Adipocyte (in vitro differentiated cells): ENCODE data around the gene CTXN1.

ENCODE experiments used
- DNase-seq: peaks from one replicate; pipeline ENCODE4 v3.0.0-alpha.2; 2015; ENCODE audit warnings: low read depth
- H3K27me3 ChIP-seq: replicated peaks from 2 replicates; pipeline ENCODE4 v1.7.0; 2013; ENCODE audit warnings: mild to moderate bottlenecking, low read length, moderate library complexity; ENCODE audit not compliant: control insufficient read depth, insufficient read depth
- H3K36me3 ChIP-seq: 2 replicates; pipeline ENCODE4 v1.7.0; 2013; ENCODE audit warnings: low read length, mild to moderate bottlenecking, moderate library complexity; ENCODE audit not compliant: control insufficient read depth, insufficient read depth, severe bottlenecking
- H3K4me1 ChIP-seq: 2 replicates; pipeline ENCODE4 v1.7.0; 2013; ENCODE audit warnings: mild to moderate bottlenecking, low read length, moderate library complexity; ENCODE audit not compliant: control insufficient read depth, insufficient read depth
- H3K4me3 ChIP-seq: 2 replicates; pipeline ENCODE4 v1.7.0; 2013; ENCODE audit warnings: mild to moderate bottlenecking, low read length, moderate library complexity
- H3K9ac ChIP-seq: 2 replicates; pipeline ENCODE4 v1.7.0; 2013; ENCODE audit warnings: mild to moderate bottlenecking, low read length, moderate library complexity
- H3K9me3 ChIP-seq: 2 replicates; pipeline ENCODE4 v1.7.0; 2013; ENCODE audit warnings: mild to moderate bottlenecking, low read length, moderate library complexity; ENCODE audit not compliant: control insufficient read depth

Gene CTXN1

DNA sequence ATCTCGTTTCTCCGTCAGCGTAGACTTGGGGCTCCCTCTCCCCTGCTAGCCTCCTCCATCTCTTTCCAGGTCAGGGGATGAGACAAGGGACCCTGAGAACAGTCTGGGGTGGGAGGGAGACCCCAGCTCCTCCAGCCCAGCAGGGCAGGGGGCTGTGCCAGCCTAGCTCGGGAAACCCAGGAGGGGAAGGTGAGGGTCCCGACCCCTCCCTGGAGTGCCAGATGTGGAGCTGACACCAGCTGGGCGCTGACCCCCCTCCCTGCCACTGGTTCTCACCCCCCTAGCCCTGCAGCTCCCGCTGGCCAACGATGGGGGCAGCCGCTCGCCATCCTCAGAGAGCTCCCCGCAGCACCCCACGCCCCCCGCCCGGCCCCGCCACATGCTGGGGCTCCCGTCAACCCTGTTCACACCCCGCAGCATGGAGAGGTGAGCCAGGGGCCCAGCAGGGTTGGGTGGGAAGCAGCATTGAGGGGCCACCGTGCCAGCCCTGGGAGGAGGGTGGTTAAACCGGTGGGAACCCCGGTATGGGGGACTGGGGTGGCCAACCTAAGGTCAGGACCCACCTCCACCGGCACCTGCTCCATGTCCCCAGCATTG is 16.4 kb downstream of the CTXN1 start:
- peaks cover 35% of the 10 kb centered on the region for H3K36me3 ChIP-seq
- H3K9ac ChIP-seq: no peak overlapping the region
- peaks cover 10% of the 10 kb centered on the region for H3K4me1 ChIP-seq
- no peak for DNase-seq
- no peak overlapping the region for H3K4me3 ChIP-seq
- H3K9me3 ChIP-seq: no peaks in the 10 kb centered on the region
- H3K27me3 ChIP-seq: no peaks in the 10 kb centered on the region

DNA sequence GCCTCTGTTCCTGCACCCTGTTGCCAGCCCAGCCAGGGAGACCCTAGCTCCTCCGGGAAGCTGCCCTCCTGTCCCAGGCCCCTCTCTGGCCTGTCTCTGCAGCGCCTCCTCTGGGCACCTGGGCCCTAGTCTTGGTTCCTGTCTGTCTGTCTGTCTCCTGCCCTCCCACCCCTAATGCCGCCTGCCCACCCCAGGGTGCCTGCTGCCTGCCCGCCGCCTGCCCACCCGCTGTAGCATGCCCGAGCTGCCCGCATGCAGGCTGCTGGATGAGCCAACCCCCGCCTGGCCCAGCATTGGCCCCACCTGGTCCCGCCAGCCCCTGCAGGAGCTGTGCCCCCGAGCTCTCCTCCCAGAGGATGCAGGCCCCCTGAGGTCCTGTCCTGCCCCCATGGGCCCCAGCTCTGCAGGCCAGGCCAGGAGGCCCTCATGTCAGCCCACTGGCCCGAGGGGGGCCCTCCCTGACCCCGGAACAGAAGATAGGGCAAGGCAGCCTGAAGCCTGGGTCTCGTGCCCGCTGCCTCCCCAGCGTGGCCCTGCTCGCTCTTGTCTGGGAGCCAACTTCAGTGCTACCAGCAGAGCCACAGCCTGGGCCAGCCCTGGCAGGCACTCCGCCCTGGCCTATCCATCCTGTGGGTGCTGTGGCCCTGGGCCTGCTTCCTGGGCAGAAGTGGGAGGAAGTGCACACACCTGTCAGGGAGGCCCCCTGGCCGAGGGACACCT is 17.0 kb downstream of the CTXN1 start:
- no peaks in the 10 kb centered on the region for H3K9me3 ChIP-seq
- H3K36me3 ChIP-seq: peaks cover 35% of the 10 kb centered on the region
- no peak overlapping the region for H3K9ac ChIP-seq
- no peaks in the 10 kb centered on the region for H3K27me3 ChIP-seq
- H3K4me3 ChIP-seq: no peak overlapping the region
- no peak for DNase-seq
- peaks cover 12% of the 10 kb centered on the region for H3K4me1 ChIP-seq

GRCh38 chr19:7908078-7908699 is 17.7 kb downstream of the CTXN1 start:
- Histone ChIP-seq H3K36me3 (peaks cover 35% of the 10 kb centered on the region), H3K9ac (no peak overlapping the region), H3K9me3 (no peaks in the 10 kb centered on the region), H3K27me3 (no peaks in the 10 kb centered on the region), H3K4me1 (peaks cover 12% of the 10 kb centered on the region), H3K4me3 (no peak overlapping the region)
- no peak for DNase-seq

DNA sequence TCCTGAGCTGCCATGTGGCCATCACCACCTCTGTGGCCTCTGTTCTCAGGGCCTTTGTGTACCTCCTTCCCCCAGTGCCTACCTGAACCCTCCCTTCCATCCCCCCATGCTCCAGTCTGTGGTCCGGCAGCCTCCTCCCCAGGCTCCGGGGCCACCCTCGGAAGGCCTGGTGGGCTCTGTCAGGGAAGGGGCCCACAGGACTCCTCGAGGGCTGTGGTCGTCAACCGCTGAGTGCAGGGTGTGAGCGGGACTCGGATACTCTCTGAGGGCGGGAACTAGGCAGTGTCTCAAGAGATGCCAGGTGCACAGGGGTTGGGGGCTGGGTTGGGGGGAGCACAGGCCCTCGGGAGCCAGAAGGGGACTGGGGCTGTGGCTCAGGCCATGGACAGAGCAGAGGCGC is 18.4 kb downstream of the CTXN1 start:
- Histone ChIP-seq H3K9ac (no peak overlapping the region), H3K4me1 (peaks cover 19% of the 10 kb centered on the region), H3K27me3 (no peaks in the 10 kb centered on the region), H3K4me3 (no peak overlapping the region), H3K36me3 (peaks cover 32% of the 10 kb centered on the region), H3K9me3 (no peaks in the 10 kb centered on the region)
- no peak for DNase-seq

- no peak for DNase-seq
These were observed 18.8 kb downstream of the CTXN1 start for GRCh38 chr19:7907122-7907521.

GRCh38 chr19:7905859-7906258 is 20.1 kb downstream of the CTXN1 start:
- Histone ChIP-seq H3K27me3 (no peaks in the 10 kb centered on the region), H3K36me3 (peaks cover 17% of the 10 kb centered on the region), H3K4me3 (no peak overlapping the region), H3K9me3 (no peaks in the 10 kb centered on the region), H3K9ac (no peak overlapping the region), H3K4me1 (peaks cover 23% of the 10 kb centered on the region)
- DNase-seq: no peak

More at GRCh38 chr19:7907122-7907521, 18.8 kb downstream of the CTXN1 start:
- no peaks in the 10 kb centered on the region for H3K9me3 ChIP-seq
- peaks cover 30% of the 10 kb centered on the region for H3K36me3 ChIP-seq
- H3K4me3 ChIP-seq: no peak overlapping the region
- H3K4me1 ChIP-seq: peaks cover 21% of the 10 kb centered on the region
- H3K27me3 ChIP-seq: no peaks in the 10 kb centered on the region
- H3K9ac ChIP-seq: no peak overlapping the region

DNA sequence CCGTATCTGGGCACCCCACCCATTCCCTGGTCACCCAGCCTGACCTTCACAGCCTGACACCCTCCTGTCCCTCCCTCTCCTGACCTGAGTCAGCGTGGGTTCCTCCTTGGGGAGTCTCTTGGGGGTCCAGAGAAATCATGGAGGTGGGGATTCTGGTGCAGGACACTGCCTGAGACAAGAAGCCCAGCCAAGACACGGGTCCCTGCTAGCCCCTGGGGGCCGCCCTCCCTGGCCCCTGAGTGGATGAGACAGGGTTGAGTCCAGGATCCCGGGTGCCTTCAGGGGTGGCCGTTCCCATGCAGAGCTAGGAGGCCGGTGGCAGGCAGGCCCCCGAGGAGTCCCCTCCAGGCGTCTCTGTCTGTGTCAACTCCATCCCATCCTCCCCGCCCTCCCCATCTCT is 20.7 kb downstream of the CTXN1 start:
- Histone ChIP-seq H3K4me3 (peak overlapping the region; percentile 96), H3K36me3 (peaks cover 11% of the 10 kb centered on the region), H3K9me3 (no peaks in the 10 kb centered on the region), H3K4me1 (peaks cover 23% of the 10 kb centered on the region), H3K27me3 (no peaks in the 10 kb centered on the region), H3K9ac (peak overlapping the region; percentile 95)
- DNase-seq: no peak

- peaks cover 23% of the 10 kb centered on the region for H3K4me1 ChIP-seq
- H3K9me3 ChIP-seq: no peaks in the 10 kb centered on the region
- peaks cover 12% of the 10 kb centered on the region for H3K36me3 ChIP-seq
- peak overlapping the region; percentile 96 for H3K4me3 ChIP-seq
- H3K27me3 ChIP-seq: no peaks in the 10 kb centered on the region
- H3K9ac ChIP-seq: peak overlapping the region; percentile 95
- peak; percentile 73 for DNase-seq
These were observed 21.6 kb downstream of the CTXN1 start for GRCh38 chr19:7904074-7905020.

GRCh38 chr19:7903244-7904073 is 22.5 kb downstream of the CTXN1 start, which contains the start of gene MAP2K7:
Gene MAP2K7 (plus strand): TSS chr19:7903877. CDS start chr19:7903945, 68 bp downstream.
- Histone ChIP-seq H3K36me3 (peaks cover 21% of the 10 kb centered on the region), H3K9ac (peak within 1 kb of the TSS; percentile 95), H3K9me3 (no peaks in the 10 kb centered on the region), H3K4me1 (peaks cover 23% of the 10 kb centered on the region), H3K27me3 (no peaks in the 10 kb centered on the region), H3K4me3 (peak within 1 kb of the TSS; percentile 96)
- DNase-seq: peak; percentile 100

- Histone ChIP-seq H3K4me1 (peaks cover 23% of the 10 kb centered on the region), H3K4me3 (peak overlapping the region; percentile 89), H3K9ac (peak overlapping the region; percentile 95), H3K9me3 (no peaks in the 10 kb centered on the region), H3K36me3 (peaks cover 21% of the 10 kb centered on the region), H3K27me3 (no peaks in the 10 kb centered on the region)
- DNase-seq: no peak
These were observed 23.1 kb downstream of the CTXN1 start for GRCh38 chr19:7902796-7903243.
